ENCODE results near the gene WDR1.

- TF ChIP-seq, protein P1, sequence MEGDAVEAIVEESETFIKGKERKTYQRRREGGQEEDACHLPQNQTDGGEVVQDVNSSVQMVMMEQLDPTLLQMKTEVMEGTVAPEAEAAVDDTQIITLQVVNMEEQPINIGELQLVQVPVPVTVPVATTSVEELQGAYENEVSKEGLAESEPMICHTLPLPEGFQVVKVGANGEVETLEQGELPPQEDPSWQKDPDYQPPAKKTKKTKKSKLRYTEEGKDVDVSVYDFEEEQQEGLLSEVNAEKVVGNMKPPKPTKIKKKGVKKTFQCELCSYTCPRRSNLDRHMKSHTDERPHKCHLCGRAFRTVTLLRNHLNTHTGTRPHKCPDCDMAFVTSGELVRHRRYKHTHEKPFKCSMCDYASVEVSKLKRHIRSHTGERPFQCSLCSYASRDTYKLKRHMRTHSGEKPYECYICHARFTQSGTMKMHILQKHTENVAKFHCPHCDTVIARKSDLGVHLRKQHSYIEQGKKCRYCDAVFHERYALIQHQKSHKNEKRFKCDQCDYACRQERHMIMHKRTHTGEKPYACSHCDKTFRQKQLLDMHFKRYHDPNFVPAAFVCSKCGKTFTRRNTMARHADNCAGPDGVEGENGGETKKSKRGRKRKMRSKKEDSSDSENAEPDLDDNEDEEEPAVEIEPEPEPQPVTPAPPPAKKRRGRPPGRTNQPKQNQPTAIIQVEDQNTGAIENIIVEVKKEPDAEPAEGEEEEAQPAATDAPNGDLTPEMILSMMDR (conservative IDR thresholded peaks at IDR 0.05; ENCODE audit: low read length), result no peak
- no peak for TF ChIP-seq EZH2phosphoT487 (IDR thresholded peaks at IDR 0.05; ENCODE audit: borderline replicate concordance, low read depth, low read length)
Measured at GRCh38 chr4:10034612-10035104, 81.9 kb downstream of the WDR1 start.
